Caco-2 (cell line): ENCODE results near the gene RAD51D. TPM values are rescaled to one million over a fixed set of nuclear protein-coding genes. Genes with fewer than 3 reads are reported as not detected.
A peak's percentile ranks its signal among the peaks of the same experiment; 100 is the strongest.

Source experiments
- BruUV-seq: library from RNA; stranded (reverse); fragments of 400-500 nt; replicated peaks from 2 replicates; lab custom pipeline; 2021; lab: Mats Ljungman, UMichigan
- CTCF ChIA-PET: fragments of 300-600 bp; sonication (Branson Sonifier 250); formaldehyde crosslinking; loops from one replicate; lab custom pipeline; 2022; ENCODE audit warnings: antibody characterized with exemption; lab: Charles Lee
- POLR2A ChIA-PET: fragments of 300-600 bp; sonication (Branson Sonifier 250); formaldehyde crosslinking; loops from one replicate; lab custom pipeline; 2022; ENCODE audit warnings: antibody characterized with exemption; lab: Charles Lee
- DNase-seq, 2 experiments: peaks; one replicate each; pipeline versions ENCODE4 v3.0.0 to v3.0.0-alpha.2; 2020 to 2022
- H3K27me3 ChIP-seq: replicated peaks from 2 replicates; pipeline ENCODE4 v1.6.0; 2011; ENCODE audit warnings: low read length; ENCODE audit not compliant: control insufficient read depth, insufficient read depth
- H3K36me3 ChIP-seq: 2 replicates; pipeline ENCODE4 v1.5.1; 2011; ENCODE audit warnings: low read length; ENCODE audit not compliant: control insufficient read depth, insufficient read depth
- H3K4me1 ChIP-seq: fragments of 250-450 bp; sonication (Bioruptor Pico); 2 replicates; pipeline ENCODE4 v1.5.1; 2020; ENCODE audit warnings: mild to moderate bottlenecking
- H3K4me3 ChIP-seq: 2 replicates; pipeline ENCODE4 v1.5.1; 2011; ENCODE audit warnings: low read depth, mild to moderate bottlenecking, control low read depth, low read length
- H3K9me3 ChIP-seq: fragments of 250-450 bp; sonication (Bioruptor Pico); 2 replicates; pipeline ENCODE4 v1.5.1; 2020; ENCODE audit warnings: mild to moderate bottlenecking, moderate library complexity
- H3K27ac Mint-ChIP-seq: one replicate; pipeline ENCODE4 v1.8.0; 2022; ENCODE audit warnings: mixed read lengths; ENCODE audit not compliant: unreplicated experiment
- H3K27me3 Mint-ChIP-seq: one replicate; pipeline ENCODE4 v1.8.0; 2022; ENCODE audit warnings: mixed read lengths; ENCODE audit not compliant: insufficient read depth, unreplicated experiment
- H3K36me3 Mint-ChIP-seq: one replicate; pipeline ENCODE4 v1.8.0; 2022; ENCODE audit warnings: mild to moderate bottlenecking, mixed read lengths; ENCODE audit not compliant: insufficient read depth, unreplicated experiment
- H3K4me1 Mint-ChIP-seq: one replicate; pipeline ENCODE4 v1.8.0; 2022; ENCODE audit warnings: low read depth, mixed read lengths; ENCODE audit not compliant: unreplicated experiment
- H3K4me3 Mint-ChIP-seq: one replicate; pipeline ENCODE4 v1.8.0; 2022; ENCODE audit warnings: mild to moderate bottlenecking, moderate library complexity, mixed read lengths; ENCODE audit not compliant: unreplicated experiment
- H3K9me3 Mint-ChIP-seq: one replicate; pipeline ENCODE4 v1.8.0; 2022; ENCODE audit warnings: mixed read lengths; ENCODE audit not compliant: unreplicated experiment
- CTCF ChIP-seq, 2 experiments: fragments of 200-600 bp in 1 of 2; IDR thresholded peaks; 1 replicate in 1 of 2; 2 replicates in 1 of 2; pipeline versions ENCODE4 v1.5.1 to v1.8.0; 2011 to 2022; ENCODE audit warnings: antibody characterized with exemption in 1 of 2, control low read depth in 1 of 2, inconsistent platforms in 1 of 2, low read depth in 1 of 2, low read length in 1 of 2, mild to moderate bottlenecking in 1 of 2, moderate library complexity in 1 of 2; ENCODE audit not compliant: insufficient read depth in 1 of 2, severe bottlenecking in 1 of 2, unreplicated experiment in 1 of 2
- intact Hi-C: fragments of 100-400 bp; cut with micrococcal nuclease; formaldehyde crosslinking; loops from one replicate; pipeline ENCODE4 v1.10.0; 2022; ENCODE audit not compliant: unreplicated experiment
- total RNA-seq: library from RNA; stranded (reverse); gene quantifications from 2 replicates; pipeline ENCODE4 v1.2.3, GENCODE V29; 2022

The RAD51D gene
- total RNA-seq, 1 experiment from 2014 or later, result 31.8 TPM

GRCh38 chr17:35073183-35073790 is 46.4 kb downstream of the RAD51D start:
- H3K4me3 ChIP-seq, result no peak overlapping the region
- H3K4me1 ChIP-seq, result peaks cover 39% of the 10 kb centered on the region
- H3K4me1 Mint-ChIP-seq, result peaks cover 33% of the 10 kb centered on the region
- no peaks in the 10 kb centered on the region for H3K36me3 ChIP-seq
- intact Hi-C loops, result no loop called here
- TF ChIP-seq CTCF (IDR thresholded peaks at IDR 0.05; ENCODE audit: insufficient read depth in 1 of 2, low read depth in 1 of 2, low read length in 1 of 2, severe bottlenecking in 1 of 2, unreplicated experiment in 1 of 2), result no peak
- ChIA-PET POLR2A (no interaction called here), CTCF (no interaction called here)
- H3K27me3 ChIP-seq, result no peaks in the 10 kb centered on the region
- no peaks in the 10 kb centered on the region for H3K27me3 Mint-ChIP-seq
- no peaks in the 10 kb centered on the region for H3K9me3 Mint-ChIP-seq
- DNase-seq, result no peak
- H3K4me3 Mint-ChIP-seq, result no peak overlapping the region
- no peaks in the 10 kb centered on the region for H3K9me3 ChIP-seq
- no TSS peak for BruUV-seq
- no peaks in the 10 kb centered on the region for H3K36me3 Mint-ChIP-seq
- H3K27ac Mint-ChIP-seq, result no peak overlapping the region

- intact Hi-C loops, result loop anchor here (1.0 kb wide), 1 partner anchor 20 kb away; no protein-coding TSS in a partner anchor
- peak overlapping the region; percentile 19 for H3K4me3 Mint-ChIP-seq
- ChIA-PET CTCF (interaction anchor here (0.6 to 1.2 kb wide), 2 partner anchors 16 to 20 kb away, joined by 3 read pairs; no protein-coding TSS in a partner anchor), POLR2A (no interaction called here)
- no peaks in the 10 kb centered on the region for H3K27me3 Mint-ChIP-seq
- TF ChIP-seq CTCF (IDR thresholded peaks at IDR 0.05; ENCODE audit: insufficient read depth in 1 of 2, low read depth in 1 of 2, low read length in 1 of 2, severe bottlenecking in 1 of 2, unreplicated experiment in 1 of 2), result no peak
- peaks cover 26% of the 10 kb centered on the region for H3K4me1 Mint-ChIP-seq
- Histone ChIP-seq H3K9me3 (no peaks in the 10 kb centered on the region), H3K36me3 (no peaks in the 10 kb centered on the region), H3K4me1 (peaks cover 34% of the 10 kb centered on the region), H3K4me3 (no peak overlapping the region), H3K27me3 (no peaks in the 10 kb centered on the region)
- peak in 1 of 2 experiments; percentile 32 for DNase-seq
- no TSS peak for BruUV-seq
- no peaks in the 10 kb centered on the region for H3K36me3 Mint-ChIP-seq
- H3K27ac Mint-ChIP-seq, result no peak overlapping the region
- H3K9me3 Mint-ChIP-seq, result no peaks in the 10 kb centered on the region
These were observed 50.3 kb downstream of the RAD51D start for GRCh38 chr17:35069311-35069710.

GRCh38 chr17:35068249-35068648 is 51.4 kb downstream of the RAD51D start:
- BruUV-seq, result no TSS peak
- Histone ChIP-seq H3K9me3 (no peaks in the 10 kb centered on the region), H3K4me1 (peaks cover 32% of the 10 kb centered on the region), H3K27me3 (no peaks in the 10 kb centered on the region), H3K36me3 (no peaks in the 10 kb centered on the region), H3K4me3 (no peak overlapping the region)
- Mint-ChIP-seq H3K4me3 (no peak overlapping the region), H3K36me3 (peaks cover 5% of the 10 kb centered on the region), H3K9me3 (no peaks in the 10 kb centered on the region), H3K4me1 (peaks cover 23% of the 10 kb centered on the region), H3K27ac (no peak overlapping the region), H3K27me3 (no peaks in the 10 kb centered on the region)
- no peak for DNase-seq
- ChIA-PET POLR2A (interaction anchor here (0.6 kb wide), 1 partner anchor 28 kb away, joined by 3 read pairs; no protein-coding TSS in a partner anchor), CTCF (interaction anchor here (1.2 kb wide), 1 partner anchor 21 kb away, joined by 3 read pairs; no protein-coding TSS in a partner anchor)
- no peak for TF ChIP-seq CTCF (IDR thresholded peaks at IDR 0.05; ENCODE audit: insufficient read depth in 1 of 2, low read depth in 1 of 2, low read length in 1 of 2, severe bottlenecking in 1 of 2, unreplicated experiment in 1 of 2)
- intact Hi-C loops, result no loop called here
